ENCODE data around the gene DCLK3.

Gene DCLK3

GRCh38 chr3:36709826-36710365, 54.5 kb downstream of the DCLK3 start:
- POLR2A ChIA-PET: no interaction called here
- CTCF ChIA-PET: interaction anchor here (0.9 to 1.4 kb wide), 3 partner anchors 8 to 118 kb away, joined by 3 to 4 read pairs (median 3); no protein-coding TSS in a partner anchor
- DNase-seq (ENCODE audit: low read depth, low spot score): no peak
- no peak overlapping the region for H3K4me3 ChIP-seq (ENCODE audit: low read depth, low read length)
- no peak for TF ChIP-seq CTCF (IDR thresholded peaks at IDR 0.05; ENCODE audit: insufficient read depth, low read length, missing control alignments)

GRCh38 chr3:36709281-36709680, 55.1 kb downstream of the DCLK3 start:
- no peak for TF ChIP-seq CTCF (IDR thresholded peaks at IDR 0.05; ENCODE audit: insufficient read depth, low read length, missing control alignments)
- no peak overlapping the region for H3K4me3 ChIP-seq (ENCODE audit: low read depth, low read length)
- ChIA-PET POLR2A (interaction anchor here (0.7 kb wide), 1 partner anchor 1897 kb away, joined by 3 read pairs; no protein-coding TSS in a partner anchor), CTCF (interaction anchor here (0.7 to 6.9 kb wide), 6 partner anchors 8 to 743 kb away, joined by 3 to 26 read pairs (median 3); no protein-coding TSS in a partner anchor)
- no peak for DNase-seq (ENCODE audit: low read depth, low spot score)

- DNase-seq (ENCODE audit: low read depth, low spot score): peak; percentile 4
- ChIA-PET CTCF (interaction anchor here (0.7 to 6.9 kb wide), 6 partner anchors 10 to 742 kb away, joined by 3 to 42 read pairs (median 4); no protein-coding TSS in a partner anchor), POLR2A (no interaction called here)
- no peak overlapping the region for H3K4me3 ChIP-seq (ENCODE audit: low read depth, low read length)
- peak; percentile 25 for TF ChIP-seq CTCF (IDR thresholded peaks at IDR 0.05; ENCODE audit: insufficient read depth, low read length, missing control alignments)
These were observed 56.5 kb downstream of the DCLK3 start for GRCh38 chr3:36707623-36708409.

GRCh38 chr3:36705015-36705414, 59.3 kb downstream of the DCLK3 start:
- no peak for DNase-seq (ENCODE audit: low read depth, low spot score)
- CTCF ChIA-PET: interaction anchor here (1.4 to 6.9 kb wide), 4 partner anchors 9 to 739 kb away, joined by 3 to 42 read pairs (median 20); no protein-coding TSS in a partner anchor
- H3K4me3 ChIP-seq (ENCODE audit: low read depth, low read length): no peak overlapping the region
- TF ChIP-seq CTCF (IDR thresholded peaks at IDR 0.05; ENCODE audit: insufficient read depth, low read length, missing control alignments): no peak
- POLR2A ChIA-PET: no interaction called here

GRCh38 chr3:36704280-36704679, 60.1 kb downstream of the DCLK3 start:
- CTCF ChIA-PET: interaction anchor here (1.2 to 6.9 kb wide), 5 partner anchors 9 to 738 kb away, joined by 3 to 42 read pairs (median 13); no protein-coding TSS in a partner anchor
- POLR2A ChIA-PET: no interaction called here
- DNase-seq (ENCODE audit: low read depth, low spot score): no peak
- H3K4me3 ChIP-seq (ENCODE audit: low read depth, low read length): no peak overlapping the region
- no peak for TF ChIP-seq CTCF (IDR thresholded peaks at IDR 0.05; ENCODE audit: insufficient read depth, low read length, missing control alignments)

- H3K4me3 ChIP-seq (ENCODE audit: low read depth, low read length): no peak overlapping the region
- CTCF ChIA-PET: interaction anchor here (0.6 to 8.0 kb wide), 15 partner anchors 8 to 1216 kb away, joined by 3 to 116 read pairs (median 3); no protein-coding TSS in a partner anchor
- TF ChIP-seq CTCF (IDR thresholded peaks at IDR 0.05; ENCODE audit: insufficient read depth, low read length, missing control alignments): no peak
- no peak for DNase-seq (ENCODE audit: low read depth, low spot score)
- POLR2A ChIA-PET: no interaction called here
These were observed 63.1 kb downstream of the DCLK3 start for GRCh38 chr3:36701249-36701572.
